Medulla oblongata (tissue), 1 donor: ENCODE measurements around the gene CRBN.
A peak's percentile ranks its signal among the peaks of the same experiment; 100 is the strongest.

Experiments used
- DNase-seq: peaks from one replicate; pipeline ENCODE4 v3.0.0-alpha.2; 2015; ENCODE audit errors: extremely low spot score

CRBN gene

GRCh38 chr3:3179407-3180094 lies at the start of gene CRBN:
Gene CRBN, minus strand, starts transcription at chr3:3179691. Its CDS starts 4 bp downstream, at chr3:3179687.
- peak; percentile 93 for DNase-seq

- no peak for DNase-seq
Observed at GRCh38 chr3:3227640-3228039, 48.1 kb upstream of the CRBN start.

- no peak for DNase-seq
Observed at GRCh38 chr3:3221528-3221927, 42.0 kb upstream of the CRBN start.

- DNase-seq: no peak
Observed at GRCh38 chr3:3216401-3216800, 36.9 kb upstream of the CRBN start.

GRCh38 chr3:3212781-3213440 lies 33.4 kb upstream of the CRBN start:
- DNase-seq: no peak

- DNase-seq: no peak
Observed at GRCh38 chr3:3209714-3210113, 30.2 kb upstream of the CRBN start.

- no peak for DNase-seq
Observed at GRCh38 chr3:3209057-3209456, 29.6 kb upstream of the CRBN start.

GRCh38 chr3:3201611-3202010 lies 22.1 kb upstream of the CRBN start:
- no peak for DNase-seq

GRCh38 chr3:3200632-3201212 lies 21.2 kb upstream of the CRBN start:
- peak; percentile 92 for DNase-seq

- no peak for DNase-seq
Observed at GRCh38 chr3:3199306-3199705, 19.8 kb upstream of the CRBN start.

- DNase-seq: peak; percentile 18
Observed at GRCh38 chr3:3196148-3196861, 16.8 kb upstream of the CRBN start.

- no peak for DNase-seq
Observed at GRCh38 chr3:3194861-3195260, 15.4 kb upstream of the CRBN start.

GRCh38 chr3:3192286-3192675 lies 12.8 kb upstream of the CRBN start:
- DNase-seq: no peak

GRCh38 chr3:3191675-3192285 lies 12.3 kb upstream of the CRBN start:
- DNase-seq: no peak

GRCh38 chr3:3189961-3190360 lies 10.5 kb upstream of the CRBN start:
- DNase-seq: no peak

- DNase-seq: no peak
Observed at GRCh38 chr3:3189102-3189727, 9.7 kb upstream of the CRBN start.

- DNase-seq: no peak
Observed at GRCh38 chr3:3184876-3185275, 5.4 kb upstream of the CRBN start.

GRCh38 chr3:3180456-3180855 lies 965 bp upstream of the CRBN start:
- DNase-seq: no peak

GRCh38 chr3:3178498-3179328 lies 778 bp downstream of the CRBN start:
- DNase-seq: peak; percentile 6

GRCh38 chr3:3177861-3178497 lies 1.5 kb downstream of the CRBN start:
- DNase-seq: no peak
